GM12878 (cell line): ENCODE measurements around the gene CBX7. TPM values are rescaled to one million over a fixed set of nuclear protein-coding genes. Genes with fewer than 3 reads are reported as not detected.

Experiments
- ATAC-seq: fragments of 200-7000 bp; cut with Tn5 transposase; 3 replicates; pipeline ENCODE4 v1.9.1; 2020; ENCODE audit warnings: mild to moderate bottlenecking, moderate library complexity
- BruUV-seq: library from RNA; stranded (reverse); fragments of 400-500 nt; replicated peaks from 2 replicates; lab custom pipeline; 2021; lab: Mats Ljungman, UMichigan
- CTCF ChIA-PET: fragments of 300-600 bp; sonication (Branson Sonifier 250); formaldehyde crosslinking; extraction: SDS; loops from one replicate; lab custom pipeline; 2021; ENCODE audit warnings: inconsistent platforms; lab: Yijun Ruan, JAX
- POLR2A ChIA-PET: fragments of 350-600 bp; formaldehyde crosslinking; extraction: SDS; loops from one replicate; lab custom pipeline; 2021; ENCODE audit warnings: inconsistent platforms; lab: Charles Lee
- RAD21 ChIA-PET: fragments of 300-600 bp; sonication (Branson Sonifier 250); formaldehyde crosslinking; loops from one replicate; lab custom pipeline; 2023; ENCODE audit warnings: antibody characterized with exemption; ENCODE audit not compliant: unreplicated experiment; lab: Charles Lee
- SMC1A ChIA-PET: fragments of 300-600 bp; sonication (Branson Sonifier 250); formaldehyde crosslinking; loops from one replicate; lab custom pipeline; 2023; ENCODE audit not compliant: unreplicated experiment, uncharacterized antibody; lab: Charles Lee
- DNase-seq: peaks from one replicate; pipeline ENCODE4 v3.0.0-alpha.2; 2011; ENCODE audit warnings: low read depth, low spot score
- FAIRE-seq: peaks from 3 replicates; lab custom pipeline; 2011; peaks lifted over from hg19 to GRCh38; lab: Jason Lieb, UNC
- H2AFZ ChIP-seq: 2 replicates; pipeline ENCODE4 v1.6.0; 2011; ENCODE audit warnings: low read depth, low read length, control low read depth; ENCODE audit not compliant: control insufficient read depth
- H3K27ac ChIP-seq: 2 replicates; pipeline ENCODE4 v1.5.1; 2011; ENCODE audit warnings: control low read depth; ENCODE audit not compliant: control insufficient read depth, insufficient read depth
- H3K27me3 ChIP-seq, 2 experiments: replicated peaks in 1 of 2; 2 replicates each; pipeline versions ENCODE4 v1.6.0 to v1.6.1; 2011; ENCODE audit warnings: low read length in 1 of 2; ENCODE audit not compliant: control insufficient read depth in 2 of 2, insufficient read depth in 2 of 2
- H3K36me3 ChIP-seq, 2 experiments: 2 replicates each; pipeline ENCODE4 v1.5.1; 2011; ENCODE audit warnings: low read length in 1 of 2; ENCODE audit not compliant: control insufficient read depth in 2 of 2, insufficient read depth in 2 of 2
- H3K4me1 ChIP-seq: 2 replicates; pipeline ENCODE4 v1.6.1; 2011; ENCODE audit warnings: mild to moderate bottlenecking, low read length, moderate library complexity, mixed read lengths; ENCODE audit not compliant: control insufficient read depth, insufficient read depth
- H3K4me2 ChIP-seq: 2 replicates; pipeline ENCODE4 v1.6.0; 2011; ENCODE audit warnings: control low read depth; ENCODE audit not compliant: control insufficient read depth, insufficient read depth
- H3K4me3 ChIP-seq: fragments of 200-600 bp; sonication (generic); 2 replicates; pipeline ENCODE4 v1.5.1; 2016
- H3K79me2 ChIP-seq: 2 replicates; pipeline ENCODE4 v1.6.0; 2011; ENCODE audit warnings: low read length; ENCODE audit not compliant: control insufficient read depth, insufficient read depth
- H3K9ac ChIP-seq: 2 replicates; pipeline ENCODE4 v1.8.0; 2011; ENCODE audit warnings: low read length, control low read depth, mixed read lengths; ENCODE audit not compliant: control insufficient read depth, insufficient read depth
- H3K9me3 ChIP-seq: replicated peaks from 3 replicates; pipeline ENCODE4 v1.5.1; 2011; ENCODE audit warnings: mild to moderate bottlenecking, low read length; ENCODE audit not compliant: control insufficient read depth, insufficient read depth
- H4K20me1 ChIP-seq: 2 replicates; pipeline ENCODE4 v1.6.0; 2011; ENCODE audit not compliant: control insufficient read depth, insufficient read depth
- CHD2 ChIP-seq: IDR thresholded peaks from 2 replicates; pipeline ENCODE4 v1.6.1; 2011; ENCODE audit warnings: low read depth, low read length, improper control_type of control experiment, borderline replicate concordance
- CREM ChIP-seq: IDR thresholded peaks from 2 replicates; pipeline ENCODE4 v1.6.1; 2014; ENCODE audit warnings: antibody characterized with exemption, low read depth
- DPF2 ChIP-seq: fragments of 450-650 bp; IDR thresholded peaks from 2 replicates; pipeline ENCODE4 v1.6.1; 2017; ENCODE audit warnings: mild to moderate bottlenecking
- IKZF2 ChIP-seq, 2 experiments: fragments of 450-650 bp; IDR thresholded peaks; 2 replicates each; pipeline ENCODE4 v1.6.1; 2017; ENCODE audit warnings: mild to moderate bottlenecking in 2 of 2, moderate library complexity in 2 of 2
- NFYA ChIP-seq: IDR thresholded peaks from 2 replicates; pipeline ENCODE4 v1.6.1; 2011; ENCODE audit warnings: low read depth, mild to moderate bottlenecking, low read length, improper control_type of control experiment, borderline replicate concordance
- RBBP5 ChIP-seq: fragments of 200-600 bp; sonication (generic); conservative IDR thresholded peaks from 2 replicates; pipeline ENCODE4 v1.6.1; 2016
- RELA ChIP-seq: fragments of 450-650 bp; IDR thresholded peaks from 2 replicates; pipeline ENCODE4 v1.8.0; 2014; ENCODE audit warnings: borderline replicate concordance; ENCODE audit not compliant: partially characterized antibody
- SMARCA5 ChIP-seq: fragments of 450-650 bp; IDR thresholded peaks from 2 replicates; pipeline ENCODE4 v1.6.1; 2017; ENCODE audit warnings: mild to moderate bottlenecking
- SREBF2 ChIP-seq: IDR thresholded peaks from 2 replicates; pipeline ENCODE4 v1.6.1; 2012; ENCODE audit warnings: mild to moderate bottlenecking, low read length
- SUPT20H ChIP-seq: IDR thresholded peaks from 2 replicates; pipeline ENCODE4 v1.6.1; 2011; ENCODE audit warnings: low read depth, mild to moderate bottlenecking, low read length, moderate library complexity, borderline replicate concordance; ENCODE audit not compliant: control insufficient read depth
- SUZ12 ChIP-seq: fragments of 200-600 bp; sonication (generic); IDR thresholded peaks from one replicate; pipeline ENCODE4 v1.6.1; 2018; ENCODE audit warnings: antibody characterized with exemption, mild to moderate bottlenecking; ENCODE audit not compliant: unreplicated experiment
- WGBS: methylation state at CpG from one replicate; pipeline ENCODE4 v1.1.6; 2016; ENCODE audit warnings: low lambda C conversion rate; ENCODE audit not compliant: insufficient replicate concordance, insufficient coverage; ENCODE audit errors: missing lambda C conversion rate; 5-methylcytosine and 5-hydroxymethylcytosine counted together
- in situ Hi-C: fragments of 300-500 bp; cut with MboI; formaldehyde crosslinking; loops from 9 replicates; pipeline ENCODE4 v1.14.3; 2018; ENCODE audit warnings: mixed read lengths
- intact Hi-C: fragments of 100-400 bp; cut with micrococcal nuclease; formaldehyde crosslinking; loops from one replicate; pipeline ENCODE4 v1.14.2; 2022; ENCODE audit not compliant: unreplicated experiment
- polyA plus RNA-seq, 11 experiments: library from polyadenylated mRNA; depleted of rRNA in 4 of 11; unstranded in 6 of 11; stranded (reverse) in 5 of 11; fragments of >200 nt; fragmentation: Nextera tagmentation in 4 of 11; fragmentation: Illumina TruSeq in 1 of 11; extraction: Ambion mirVana in 4 of 11; extraction: Trizol in 1 of 11; gene quantifications; 1 replicate in 1 of 11; 2 replicates in 10 of 11; pipeline versions ENCODE4 v1.2.1 to v1.2.3, GENCODE V29; 2011 to 2016; ENCODE audit warnings: inconsistent platforms in 2 of 11, missing spikeins in 2 of 11, low read depth in 1 of 11
- total RNA-seq, 4 experiments: library from RNA; depleted of rRNA in 3 of 4; stranded (reverse); fragments of >200 nt in 3 of 4; fragmentation: Illumina TruSeq in 1 of 4; extraction: Trizol in 1 of 4; gene quantifications; 2 replicates each; pipeline versions ENCODE4 v1.2.1 to v1.2.3, GENCODE V29; 2013 to 2021
- TF ChIP-seq, protein P1 (sequence below): fragments of 450-650 bp; IDR thresholded peaks from 2 replicates; pipeline ENCODE4 v1.6.1; 2017; ENCODE audit warnings: mild to moderate bottlenecking, moderate library complexity
- TF ChIP-seq, protein P2 (sequence below): fragments of 450-650 bp; IDR thresholded peaks from 2 replicates; pipeline ENCODE4 v1.6.1; 2017; ENCODE audit warnings: mild to moderate bottlenecking, low read depth, inconsistent platforms; ENCODE audit not compliant: poor library complexity, severe bottlenecking
- TF ChIP-seq, protein P3 (sequence below): fragments of 450-650 bp; IDR thresholded peaks from 2 replicates; pipeline ENCODE4 v1.6.1; 2014; ENCODE audit warnings: mild to moderate bottlenecking

The CBX7 gene
- total and polyA plus RNA-seq, 10 of the 15 experiments (the other 5 are each of a cell fraction or from before 2014, with no cell fraction given), result 0.18 to 17.2 (median 5.6) TPM

DNA sequence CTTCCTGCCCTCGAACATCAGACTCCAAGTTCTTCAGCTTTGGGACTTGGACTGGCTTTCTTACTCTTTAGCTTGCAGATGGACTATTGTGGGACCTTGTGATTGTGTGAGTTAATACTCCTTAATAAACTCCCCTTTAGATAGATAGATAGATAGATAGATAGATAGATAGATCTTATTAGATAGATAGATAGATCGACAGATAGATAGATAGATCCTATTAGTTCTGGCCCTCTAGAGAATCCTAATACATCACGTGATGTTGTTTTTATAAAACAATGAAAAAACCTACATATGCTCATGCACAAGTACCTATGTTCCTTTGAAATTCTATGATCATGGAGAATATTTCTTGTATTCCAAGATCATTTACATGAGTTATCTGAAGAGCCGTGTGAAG, 31.5 kb downstream of the CBX7 start (continued):
- TF ChIP-seq, protein P1, sequence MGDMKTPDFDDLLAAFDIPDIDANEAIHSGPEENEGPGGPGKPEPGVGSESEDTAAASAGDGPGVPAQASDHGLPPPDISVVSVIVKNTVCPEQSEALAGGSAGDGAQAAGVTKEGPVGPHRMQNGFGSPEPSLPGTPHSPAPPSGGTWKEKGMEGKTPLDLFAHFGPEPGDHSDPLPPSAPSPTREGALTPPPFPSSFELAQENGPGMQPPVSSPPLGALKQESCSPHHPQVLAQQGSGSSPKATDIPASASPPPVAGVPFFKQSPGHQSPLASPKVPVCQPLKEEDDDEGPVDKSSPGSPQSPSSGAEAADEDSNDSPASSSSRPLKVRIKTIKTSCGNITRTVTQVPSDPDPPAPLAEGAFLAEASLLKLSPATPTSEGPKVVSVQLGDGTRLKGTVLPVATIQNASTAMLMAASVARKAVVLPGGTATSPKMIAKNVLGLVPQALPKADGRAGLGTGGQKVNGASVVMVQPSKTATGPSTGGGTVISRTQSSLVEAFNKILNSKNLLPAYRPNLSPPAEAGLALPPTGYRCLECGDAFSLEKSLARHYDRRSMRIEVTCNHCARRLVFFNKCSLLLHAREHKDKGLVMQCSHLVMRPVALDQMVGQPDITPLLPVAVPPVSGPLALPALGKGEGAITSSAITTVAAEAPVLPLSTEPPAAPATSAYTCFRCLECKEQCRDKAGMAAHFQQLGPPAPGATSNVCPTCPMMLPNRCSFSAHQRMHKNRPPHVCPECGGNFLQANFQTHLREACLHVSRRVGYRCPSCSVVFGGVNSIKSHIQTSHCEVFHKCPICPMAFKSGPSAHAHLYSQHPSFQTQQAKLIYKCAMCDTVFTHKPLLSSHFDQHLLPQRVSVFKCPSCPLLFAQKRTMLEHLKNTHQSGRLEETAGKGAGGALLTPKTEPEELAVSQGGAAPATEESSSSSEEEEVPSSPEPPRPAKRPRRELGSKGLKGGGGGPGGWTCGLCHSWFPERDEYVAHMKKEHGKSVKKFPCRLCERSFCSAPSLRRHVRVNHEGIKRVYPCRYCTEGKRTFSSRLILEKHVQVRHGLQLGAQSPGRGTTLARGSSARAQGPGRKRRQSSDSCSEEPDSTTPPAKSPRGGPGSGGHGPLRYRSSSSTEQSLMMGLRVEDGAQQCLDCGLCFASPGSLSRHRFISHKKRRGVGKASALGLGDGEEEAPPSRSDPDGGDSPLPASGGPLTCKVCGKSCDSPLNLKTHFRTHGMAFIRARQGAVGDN, result no peak
- TF ChIP-seq RBBP5 (no peak), SUPT20H (no peak), NFYA (no peak), SUZ12 (no peak)
- TF ChIP-seq, all 136 proteins: peak for 0

- ChIA-PET POLR2A (interaction anchor here (0.6 to 1.9 kb wide), 9 partner anchors 17 to 443 kb away, joined by 3 to 9 read pairs (median 5); no protein-coding TSS in a partner anchor), CTCF (interaction anchor here (0.9 to 2.7 kb wide), 17 partner anchors 19 to 349 kb away, joined by 3 to 26 read pairs (median 4); partner anchors contain the start of genes APOBEC3B, APOBEC3D and APOBEC3H), RAD21 (interaction anchor here (0.6 to 2.7 kb wide), 10 partner anchors 17 to 177 kb away, joined by 3 to 16 read pairs (median 4); partner anchors contain the start of genes APOBEC3C and APOBEC3D), SMC1A (interaction anchor here (1.0 to 4.1 kb wide), 10 partner anchors 11 to 248 kb away, joined by 4 to 26 read pairs (median 5); no protein-coding TSS in a partner anchor)
- H3K36me3 ChIP-seq, result no peaks in the 10 kb centered on the region
- H3K27ac ChIP-seq, result peak overlapping the region; percentile 96
- peaks cover 49% of the 10 kb centered on the region for H3K4me1 ChIP-seq
- in situ Hi-C loops (loop anchor here (5.0 kb wide), 2 partner anchors 110 to 245 kb away; partner anchors contain the start of gene CBX6), intact Hi-C loops (loop anchor here (2.0 to 5.0 kb wide), 4 partner anchors 51 to 245 kb away; partner anchors contain the start of genes APOBEC3C and CBX6)
- H3K4me2 ChIP-seq, result peak overlapping the region; percentile 91
- no peak overlapping the region for H3K4me3 ChIP-seq
- H3K9ac ChIP-seq, result peak overlapping the region; percentile 72
- H2AFZ ChIP-seq, result peak overlapping the region; percentile 80
- DNase-seq (peak; percentile 81), ATAC-seq (peak; percentile 75), FAIRE-seq (peak; percentile 80)
- WGBS, result 3% methylated on average over 14 of the region's 14 CpGs
- H3K27me3 ChIP-seq, result no peaks in the 10 kb centered on the region
- H3K79me2 ChIP-seq, result no peaks in the 10 kb centered on the region
- no TSS peak for BruUV-seq
- H4K20me1 ChIP-seq, result no peaks in the 10 kb centered on the region
- no peaks in the 10 kb centered on the region for H3K9me3 ChIP-seq
- peak; percentile 32; the same call in 1 of the 2 replicates for TF ChIP-seq CHD2
- TF ChIP-seq RELA, result peak; percentile 97
- TF ChIP-seq, protein P2, sequence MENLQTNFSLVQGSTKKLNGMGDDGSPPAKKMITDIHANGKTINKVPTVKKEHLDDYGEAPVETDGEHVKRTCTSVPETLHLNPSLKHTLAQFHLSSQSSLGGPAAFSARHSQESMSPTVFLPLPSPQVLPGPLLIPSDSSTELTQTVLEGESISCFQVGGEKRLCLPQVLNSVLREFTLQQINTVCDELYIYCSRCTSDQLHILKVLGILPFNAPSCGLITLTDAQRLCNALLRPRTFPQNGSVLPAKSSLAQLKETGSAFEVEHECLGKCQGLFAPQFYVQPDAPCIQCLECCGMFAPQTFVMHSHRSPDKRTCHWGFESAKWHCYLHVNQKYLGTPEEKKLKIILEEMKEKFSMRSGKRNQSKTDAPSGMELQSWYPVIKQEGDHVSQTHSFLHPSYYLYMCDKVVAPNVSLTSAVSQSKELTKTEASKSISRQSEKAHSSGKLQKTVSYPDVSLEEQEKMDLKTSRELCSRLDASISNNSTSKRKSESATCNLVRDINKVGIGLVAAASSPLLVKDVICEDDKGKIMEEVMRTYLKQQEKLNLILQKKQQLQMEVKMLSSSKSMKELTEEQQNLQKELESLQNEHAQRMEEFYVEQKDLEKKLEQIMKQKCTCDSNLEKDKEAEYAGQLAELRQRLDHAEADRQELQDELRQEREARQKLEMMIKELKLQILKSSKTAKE, result peak; percentile 91
- peak; percentile 25; the same call in 1 of the 2 replicates for TF ChIP-seq CREM
- TF ChIP-seq IKZF2 (IDR thresholded peaks at IDR 0.05), result peak; percentile 55 to 86; a peak in 3 of 4 replicates
- TF ChIP-seq SREBF2, result no peak
- peak; percentile 94 for TF ChIP-seq DPF2
- TF ChIP-seq, protein P3, sequence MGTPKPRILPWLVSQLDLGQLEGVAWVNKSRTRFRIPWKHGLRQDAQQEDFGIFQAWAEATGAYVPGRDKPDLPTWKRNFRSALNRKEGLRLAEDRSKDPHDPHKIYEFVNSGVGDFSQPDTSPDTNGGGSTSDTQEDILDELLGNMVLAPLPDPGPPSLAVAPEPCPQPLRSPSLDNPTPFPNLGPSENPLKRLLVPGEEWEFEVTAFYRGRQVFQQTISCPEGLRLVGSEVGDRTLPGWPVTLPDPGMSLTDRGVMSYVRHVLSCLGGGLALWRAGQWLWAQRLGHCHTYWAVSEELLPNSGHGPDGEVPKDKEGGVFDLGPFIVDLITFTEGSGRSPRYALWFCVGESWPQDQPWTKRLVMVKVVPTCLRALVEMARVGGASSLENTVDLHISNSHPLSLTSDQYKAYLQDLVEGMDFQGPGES, result no peak
- TF ChIP-seq SMARCA5, result peak; percentile 83; the same call in 1 of the 2 replicates
These were observed 34.8 kb downstream of the CBX7 start for GRCh38 chr22:39117585-39118191.
